Measurements from ENCODE around the gene FTSJ3. TPM values are rescaled to one million over a fixed set of nuclear protein-coding genes. Genes with fewer than 3 reads are reported as not detected.
"Not testable (repeated sequence)": the region's sequence is repeated elsewhere in the genome, so short reads cannot be mapped to it uniquely, and the experiment has no call there.

The FTSJ3 gene
- total RNA-seq, 1 donor from 2014 or later: 49.9 TPM

- DNase-seq (ENCODE audit: low read depth): no peak
Observed at GRCh38 chr17:63828936-63829335, 1.5 kb upstream of the FTSJ3 start.

GRCh38 chr17:63827801-63828221 is 348 bp upstream of the FTSJ3 start:
- peak; percentile 8 for DNase-seq (ENCODE audit: low read depth)

GRCh38 chr17:63826468-63827001 is 928 bp downstream of the FTSJ3 start:
- peak; percentile 10 for DNase-seq (ENCODE audit: low read depth)

GRCh38 chr17:63824362-63824761 is 3.1 kb downstream of the FTSJ3 start:
- DNase-seq (ENCODE audit: low read depth): no peak

GRCh38 chr17:63823659-63824331 is 3.7 kb downstream of the FTSJ3 start:
- DNase-seq (ENCODE audit: low read depth): no peak

GRCh38 chr17:63822537-63822936 is 4.9 kb downstream of the FTSJ3 start:
- DNase-seq (ENCODE audit: low read depth): no peak

- DNase-seq (ENCODE audit: low read depth): no peak
Observed at GRCh38 chr17:63821804-63822203, 5.7 kb downstream of the FTSJ3 start.

- DNase-seq (ENCODE audit: low read depth): no peak
Observed at GRCh38 chr17:63820963-63821561, 6.4 kb downstream of the FTSJ3 start.

GRCh38 chr17:63819585-63820537 is 7.6 kb downstream of the FTSJ3 start:
- DNase-seq (ENCODE audit: low read depth): no peak

- DNase-seq (ENCODE audit: low read depth): no peak
Observed at GRCh38 chr17:63819131-63819530, 8.3 kb downstream of the FTSJ3 start.

- DNase-seq (ENCODE audit: low read depth): no peak
Observed at GRCh38 chr17:63817736-63818385, 9.6 kb downstream of the FTSJ3 start.

GRCh38 chr17:63816669-63817068 is 10.8 kb downstream of the FTSJ3 start:
- DNase-seq (ENCODE audit: low read depth): no peak

- DNase-seq (ENCODE audit: low read depth): no peak
Observed at GRCh38 chr17:63816123-63816522, 11.3 kb downstream of the FTSJ3 start.

- DNase-seq (ENCODE audit: low read depth): no peak
Observed at GRCh38 chr17:63809970-63810369, 17.5 kb downstream of the FTSJ3 start.

GRCh38 chr17:63805591-63805990 is 21.9 kb downstream of the FTSJ3 start:
- no peak for DNase-seq (ENCODE audit: low read depth)

GRCh38 chr17:63804328-63804727 is 23.1 kb downstream of the FTSJ3 start:
- DNase-seq (ENCODE audit: low read depth): no peak

- DNase-seq (ENCODE audit: low read depth): no peak
Observed at GRCh38 chr17:63800783-63801182, 26.7 kb downstream of the FTSJ3 start.

- DNase-seq (ENCODE audit: low read depth): no peak
Observed at GRCh38 chr17:63798572-63799106, 28.8 kb downstream of the FTSJ3 start.

GRCh38 chr17:63796375-63796774 is 31.1 kb downstream of the FTSJ3 start:
- DNase-seq (ENCODE audit: low read depth): not testable (repeated sequence)

- no peak for DNase-seq (ENCODE audit: low read depth)
Observed at GRCh38 chr17:63792055-63792729, 35.3 kb downstream of the FTSJ3 start.
